SK-N-SH (cell line): ENCODE results near the gene SNTG2. TPM values are rescaled to one million over a fixed set of nuclear protein-coding genes. Genes with fewer than 3 reads are reported as not detected.

Source experiments
- CTCF ChIA-PET: fragments of 300-600, 350-600 bp; formaldehyde crosslinking; extraction: SDS; loops from one replicate; lab custom pipeline; 2021; lab: Yijun Ruan, JAX
- POLR2A ChIA-PET: fragments of 350-600 bp; sonication (Branson Sonifier 250); formaldehyde crosslinking; extraction: SDS; loops from one replicate; lab custom pipeline; 2020; ENCODE audit warnings: antibody characterized with exemption, inconsistent platforms; lab: Yijun Ruan, JAX
- DNase-seq: peaks from one replicate; pipeline ENCODE4 v3.0.0; 2012
- H2AFZ ChIP-seq: fragments of 200-600 bp; sonication (generic); 2 replicates; pipeline ENCODE4 v1.8.1; 2016; ENCODE audit warnings: antibody characterized with exemption, mild to moderate bottlenecking, low read depth
- H3F3A ChIP-seq: fragments of 200-600 bp; sonication (generic); replicated peaks from 2 replicates; pipeline ENCODE3; 2016; ENCODE audit warnings: antibody characterized with exemption, mild to moderate bottlenecking; ENCODE audit not compliant: insufficient read depth
- H3K27ac ChIP-seq, 2 experiments: fragments of 200-500 bp in 1 of 2; fragments of 200-600 bp in 1 of 2; sonication (Bioruptor generic) in 1 of 2; sonication (generic), shearing (Covaris generic) in 1 of 2; 2 replicates each; pipeline versions ENCODE4 v1.5.1 to v1.6.1; 2014 to 2016; ENCODE audit warnings: low read depth in 2 of 2, inconsistent platforms in 1 of 2, low read length in 1 of 2, mild to moderate bottlenecking in 1 of 2, mixed read lengths in 1 of 2
- H3K27me3 ChIP-seq: fragments of 200-600 bp; sonication (generic), shearing (Covaris generic); 2 replicates; pipeline ENCODE4 v1.6.1; 2016; ENCODE audit warnings: mixed run types; ENCODE audit not compliant: insufficient read depth
- H3K36me3 ChIP-seq, 2 experiments: fragments of 200-500 bp in 1 of 2; fragments of 200-600 bp in 1 of 2; sonication (Bioruptor generic) in 1 of 2; sonication (generic) in 1 of 2; replicated peaks in 1 of 2; 2 replicates each; pipeline versions ENCODE3 to v1.5.1; 2014 to 2016; ENCODE audit warnings: low read length in 1 of 2, mild to moderate bottlenecking in 1 of 2; ENCODE audit not compliant: insufficient read depth in 2 of 2, control insufficient read depth in 1 of 2
- H3K4me1 ChIP-seq, 2 experiments: fragments of 200-500 bp in 1 of 2; fragments of 200-600 bp in 1 of 2; sonication (Bioruptor generic) in 1 of 2; sonication (generic), shearing (Covaris generic) in 1 of 2; 2 replicates each; pipeline versions ENCODE4 v1.5.1 to v1.6.1; 2014 to 2016; ENCODE audit warnings: low read depth in 1 of 2, low read length in 1 of 2, mixed run types in 1 of 2; ENCODE audit not compliant: insufficient read depth in 2 of 2, control insufficient read depth in 1 of 2
- H3K4me2 ChIP-seq: fragments of 200-600 bp; sonication (generic), shearing (Covaris generic); 2 replicates; pipeline ENCODE4 v1.6.1; 2017; ENCODE audit warnings: mixed run types
- H3K4me3 ChIP-seq, 2 experiments: fragments of 200-500 bp in 1 of 2; fragments of 200-600 bp in 1 of 2; sonication (Bioruptor generic) in 1 of 2; sonication (generic), shearing (Covaris generic) in 1 of 2; 2 replicates each; pipeline versions ENCODE4 v1.5.1 to v1.8.1; 2014 to 2016; ENCODE audit warnings: low read depth in 2 of 2, inconsistent platforms in 1 of 2, low read length in 1 of 2, mild to moderate bottlenecking in 1 of 2, mixed read lengths in 1 of 2, moderate library complexity in 1 of 2
- H3K79me2 ChIP-seq: fragments of 200-600 bp; sonication (generic); 2 replicates; pipeline ENCODE4 v1.8.1; 2017; ENCODE audit warnings: mild to moderate bottlenecking; ENCODE audit not compliant: insufficient read depth
- H3K9ac ChIP-seq: fragments of 200-600 bp; sonication (generic); 2 replicates; pipeline ENCODE4 v1.6.1; 2017; ENCODE audit warnings: mixed run types
- H3K9me2 ChIP-seq: fragments of 200-600 bp; sonication (generic); 2 replicates; pipeline ENCODE4 v1.6.1; 2017; ENCODE audit warnings: mixed run types
- H3K9me3 ChIP-seq: fragments of 200-600 bp; sonication (generic); 2 replicates; pipeline ENCODE4 v1.6.1; 2017; ENCODE audit warnings: mixed run types, mild to moderate bottlenecking, moderate library complexity
- H4K20me1 ChIP-seq: fragments of 200-600 bp; sonication (generic); 2 replicates; pipeline ENCODE4 v1.6.1; 2017; ENCODE audit warnings: mild to moderate bottlenecking, mixed run types; ENCODE audit not compliant: insufficient read depth
- CHD2 ChIP-seq: fragments of 150-350 bp; IDR thresholded peaks from 2 replicates; pipeline ENCODE4 v1.6.1; 2018; ENCODE audit warnings: low read length; ENCODE audit not compliant: partially characterized antibody
- EP300 ChIP-seq, 2 experiments: IDR thresholded peaks; 2 replicates each; pipeline versions ENCODE4 v1.4.0 to v1.6.1; 2012; ENCODE audit warnings: borderline replicate concordance in 1 of 2, low read depth in 1 of 2, low read length in 1 of 2
- FOXM1 ChIP-seq: IDR thresholded peaks from 2 replicates; pipeline ENCODE4 v1.4.0; 2012; ENCODE audit warnings: low read depth, mild to moderate bottlenecking
- GABPA ChIP-seq: IDR thresholded peaks from 2 replicates; pipeline ENCODE4 v1.4.0; 2012; ENCODE audit warnings: low read depth, mild to moderate bottlenecking
- GATA2 ChIP-seq: sonication (generic); formaldehyde crosslinking; IDR thresholded peaks from 2 replicates; pipeline ENCODE4 v1.5.0; 2020; ENCODE audit warnings: mild to moderate bottlenecking, missing genetic modification reagents
- MXI1 ChIP-seq: IDR thresholded peaks from 2 replicates; pipeline ENCODE4 v1.6.1; 2012; ENCODE audit warnings: mild to moderate bottlenecking, low read depth, low read length, improper control_type of control experiment
- NRF1 ChIP-seq: IDR thresholded peaks from 2 replicates; pipeline ENCODE4 v1.6.1; 2012; ENCODE audit warnings: low read depth, mild to moderate bottlenecking, low read length
- RCOR1 ChIP-seq: fragments of 150-350 bp; IDR thresholded peaks from 2 replicates; pipeline ENCODE4 v1.6.1; 2017; ENCODE audit warnings: antibody characterized with exemption, low read length
- RFX5 ChIP-seq: IDR thresholded peaks from 2 replicates; pipeline ENCODE4 v1.6.1; 2012; ENCODE audit warnings: mild to moderate bottlenecking, improper control_type of control experiment, low read length
- SIN3A ChIP-seq: IDR thresholded peaks from 2 replicates; pipeline ENCODE4 v1.6.1; 2012; ENCODE audit warnings: low read depth, mild to moderate bottlenecking, low read length, moderate library complexity, borderline replicate concordance
- SMC3 ChIP-seq: IDR thresholded peaks from 2 replicates; pipeline ENCODE4 v1.6.1; 2012; ENCODE audit warnings: low read depth, low read length, improper control_type of control experiment
- WGBS: methylation state at CpG from one replicate; pipeline ENCODE4 v1.1.6; 2017; ENCODE audit warnings: low lambda C conversion rate; 5-methylcytosine and 5-hydroxymethylcytosine counted together
- polyA plus RNA-seq, 3 experiments: library from polyadenylated mRNA; depleted of rRNA; stranded (reverse); fragments of >200 nt; gene quantifications; 2 replicates each; pipeline ENCODE4 v1.2.3, GENCODE V29; 2012
- TF ChIP-seq, protein P1 (sequence below): fragments of 150-350 bp; IDR thresholded peaks from 2 replicates; pipeline ENCODE4 v1.6.1; 2017; ENCODE audit warnings: antibody characterized with exemption, low read length, low read depth, borderline replicate concordance
- TF ChIP-seq, protein P2 (sequence below): IDR thresholded peaks from 2 replicates; pipeline ENCODE4 v1.4.0; 2012; ENCODE audit warnings: low read depth
- TF ChIP-seq, protein P3 (sequence below): IDR thresholded peaks from 2 replicates; pipeline ENCODE4 v1.4.0; 2012; ENCODE audit warnings: low read depth, borderline replicate concordance
- TF ChIP-seq, protein P4 (sequence below): IDR thresholded peaks from 2 replicates; pipeline ENCODE4 v1.6.1; 2012; ENCODE audit warnings: mild to moderate bottlenecking, low read depth, low read length, moderate library complexity

SNTG2 gene
- polyA plus RNA-seq, 1 of the 3 experiments (the other 2 are of a cell fraction): not detected

DNA sequence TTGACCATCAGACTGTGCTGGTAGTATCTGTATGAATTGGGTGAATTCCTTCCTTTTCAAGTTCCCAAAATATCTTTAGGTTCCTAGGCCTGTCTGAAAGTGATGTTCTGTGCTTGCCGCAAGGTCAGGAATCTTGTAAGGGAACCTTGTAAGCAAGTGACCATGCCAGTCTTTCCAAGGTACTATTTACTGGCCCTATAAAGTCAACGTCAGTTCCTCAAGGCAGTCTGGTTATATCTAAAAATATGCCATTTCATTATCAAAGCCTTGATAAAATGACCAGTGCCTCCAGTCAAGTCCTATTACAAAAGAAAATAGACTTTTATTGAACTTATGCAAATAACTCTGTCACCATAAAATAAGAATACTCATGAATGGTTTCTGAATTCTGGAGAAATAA lies 374.2 kb downstream of the SNTG2 start:
- 60% methylated on average over 2 of the region's 2 CpGs for WGBS
- peaks cover 5% of the 10 kb centered on the region; the same call in 1 of the 2 replicates for H3K9me3 ChIP-seq
- no peaks in the 10 kb centered on the region for H4K20me1 ChIP-seq
- no peaks in the 10 kb centered on the region for H3K36me3 ChIP-seq
- H3K27me3 ChIP-seq: no peaks in the 10 kb centered on the region
- no peak for DNase-seq
- TF ChIP-seq, protein P1, sequence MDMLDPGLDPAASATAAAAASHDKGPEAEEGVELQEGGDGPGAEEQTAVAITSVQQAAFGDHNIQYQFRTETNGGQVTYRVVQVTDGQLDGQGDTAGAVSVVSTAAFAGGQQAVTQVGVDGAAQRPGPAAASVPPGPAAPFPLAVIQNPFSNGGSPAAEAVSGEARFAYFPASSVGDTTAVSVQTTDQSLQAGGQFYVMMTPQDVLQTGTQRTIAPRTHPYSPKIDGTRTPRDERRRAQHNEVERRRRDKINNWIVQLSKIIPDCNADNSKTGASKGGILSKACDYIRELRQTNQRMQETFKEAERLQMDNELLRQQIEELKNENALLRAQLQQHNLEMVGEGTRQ: no peak
- TF ChIP-seq, protein P2, sequence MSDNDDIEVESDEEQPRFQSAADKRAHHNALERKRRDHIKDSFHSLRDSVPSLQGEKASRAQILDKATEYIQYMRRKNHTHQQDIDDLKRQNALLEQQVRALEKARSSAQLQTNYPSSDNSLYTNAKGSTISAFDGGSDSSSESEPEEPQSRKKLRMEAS: no peak
- no peak for TF ChIP-seq GABPA
- TF ChIP-seq, protein P3, sequence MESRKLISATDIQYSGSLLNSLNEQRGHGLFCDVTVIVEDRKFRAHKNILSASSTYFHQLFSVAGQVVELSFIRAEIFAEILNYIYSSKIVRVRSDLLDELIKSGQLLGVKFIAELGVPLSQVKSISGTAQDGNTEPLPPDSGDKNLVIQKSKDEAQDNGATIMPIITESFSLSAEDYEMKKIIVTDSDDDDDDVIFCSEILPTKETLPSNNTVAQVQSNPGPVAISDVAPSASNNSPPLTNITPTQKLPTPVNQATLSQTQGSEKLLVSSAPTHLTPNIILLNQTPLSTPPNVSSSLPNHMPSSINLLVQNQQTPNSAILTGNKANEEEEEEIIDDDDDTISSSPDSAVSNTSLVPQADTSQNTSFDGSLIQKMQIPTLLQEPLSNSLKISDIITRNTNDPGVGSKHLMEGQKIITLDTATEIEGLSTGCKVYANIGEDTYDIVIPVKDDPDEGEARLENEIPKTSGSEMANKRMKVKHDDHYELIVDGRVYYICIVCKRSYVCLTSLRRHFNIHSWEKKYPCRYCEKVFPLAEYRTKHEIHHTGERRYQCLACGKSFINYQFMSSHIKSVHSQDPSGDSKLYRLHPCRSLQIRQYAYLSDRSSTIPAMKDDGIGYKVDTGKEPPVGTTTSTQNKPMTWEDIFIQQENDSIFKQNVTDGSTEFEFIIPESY: no peak
- TF ChIP-seq FOXM1: no peak
- TF ChIP-seq, protein P4, sequence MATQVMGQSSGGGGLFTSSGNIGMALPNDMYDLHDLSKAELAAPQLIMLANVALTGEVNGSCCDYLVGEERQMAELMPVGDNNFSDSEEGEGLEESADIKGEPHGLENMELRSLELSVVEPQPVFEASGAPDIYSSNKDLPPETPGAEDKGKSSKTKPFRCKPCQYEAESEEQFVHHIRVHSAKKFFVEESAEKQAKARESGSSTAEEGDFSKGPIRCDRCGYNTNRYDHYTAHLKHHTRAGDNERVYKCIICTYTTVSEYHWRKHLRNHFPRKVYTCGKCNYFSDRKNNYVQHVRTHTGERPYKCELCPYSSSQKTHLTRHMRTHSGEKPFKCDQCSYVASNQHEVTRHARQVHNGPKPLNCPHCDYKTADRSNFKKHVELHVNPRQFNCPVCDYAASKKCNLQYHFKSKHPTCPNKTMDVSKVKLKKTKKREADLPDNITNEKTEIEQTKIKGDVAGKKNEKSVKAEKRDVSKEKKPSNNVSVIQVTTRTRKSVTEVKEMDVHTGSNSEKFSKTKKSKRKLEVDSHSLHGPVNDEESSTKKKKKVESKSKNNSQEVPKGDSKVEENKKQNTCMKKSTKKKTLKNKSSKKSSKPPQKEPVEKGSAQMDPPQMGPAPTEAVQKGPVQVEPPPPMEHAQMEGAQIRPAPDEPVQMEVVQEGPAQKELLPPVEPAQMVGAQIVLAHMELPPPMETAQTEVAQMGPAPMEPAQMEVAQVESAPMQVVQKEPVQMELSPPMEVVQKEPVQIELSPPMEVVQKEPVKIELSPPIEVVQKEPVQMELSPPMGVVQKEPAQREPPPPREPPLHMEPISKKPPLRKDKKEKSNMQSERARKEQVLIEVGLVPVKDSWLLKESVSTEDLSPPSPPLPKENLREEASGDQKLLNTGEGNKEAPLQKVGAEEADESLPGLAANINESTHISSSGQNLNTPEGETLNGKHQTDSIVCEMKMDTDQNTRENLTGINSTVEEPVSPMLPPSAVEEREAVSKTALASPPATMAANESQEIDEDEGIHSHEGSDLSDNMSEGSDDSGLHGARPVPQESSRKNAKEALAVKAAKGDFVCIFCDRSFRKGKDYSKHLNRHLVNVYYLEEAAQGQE: no peak
- ChIA-PET POLR2A (no interaction called here), CTCF (no interaction called here)
- H2AFZ ChIP-seq: no peak overlapping the region
- H3K9me2 ChIP-seq: no peaks in the 10 kb centered on the region
- H3F3A ChIP-seq: no peaks in the 10 kb centered on the region
- no peak overlapping the region for H3K9ac ChIP-seq
- no peaks in the 10 kb centered on the region for H3K4me1 ChIP-seq
- no peak overlapping the region for H3K27ac ChIP-seq
- H3K79me2 ChIP-seq: no peaks in the 10 kb centered on the region
- no peak overlapping the region for H3K4me2 ChIP-seq
- H3K4me3 ChIP-seq: no peak overlapping the region

DNA sequence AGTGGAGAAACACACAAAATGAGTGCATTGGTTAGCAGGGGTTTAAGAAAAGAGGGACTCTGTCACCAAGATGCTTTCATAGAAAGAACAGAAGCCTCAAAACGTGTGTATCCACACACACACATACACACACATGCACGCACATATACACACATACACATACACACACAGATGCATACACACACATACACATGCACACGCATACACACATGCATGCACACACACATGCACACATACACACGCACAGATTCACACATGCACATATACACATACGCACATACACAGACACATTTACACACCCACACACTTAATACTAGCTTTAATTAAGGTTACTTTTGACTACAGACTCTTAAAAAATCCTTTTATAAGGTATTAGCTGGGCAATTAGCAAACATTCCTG lies 378.0 kb downstream of the SNTG2 start:
- Histone ChIP-seq H3K9me3 (peaks cover 7% of the 10 kb centered on the region), H3K4me2 (no peak overlapping the region), H3K36me3 (no peaks in the 10 kb centered on the region), H3K4me1 (no peaks in the 10 kb centered on the region), H4K20me1 (no peaks in the 10 kb centered on the region), H3K27me3 (no peaks in the 10 kb centered on the region), H2AFZ (no peak overlapping the region), H3K4me3 (no peak overlapping the region), H3F3A (no peaks in the 10 kb centered on the region), H3K79me2 (no peaks in the 10 kb centered on the region), H3K9ac (no peak overlapping the region), H3K27ac (no peak overlapping the region), H3K9me2 (no peaks in the 10 kb centered on the region)
- ChIA-PET POLR2A (no interaction called here), CTCF (interaction anchor here (0.6 to 1.8 kb wide), 3 partner anchors 9 to 441 kb away, joined by 3 to 6 read pairs (median 5); no protein-coding TSS in a partner anchor)
- no peak for DNase-seq
- TF ChIP-seq EP300 (IDR thresholded peaks at IDR 0.05; ENCODE audit: borderline replicate concordance in 1 of 2, low read depth in 1 of 2, low read length in 1 of 2): no peak
- TF ChIP-seq SIN3A: no peak
- no peak for TF ChIP-seq RCOR1
- TF ChIP-seq GATA2 (CRISPR knock-in tag): no peak
- no peak for TF ChIP-seq RFX5
- TF ChIP-seq NRF1: no peak
- TF ChIP-seq MXI1: no peak
- TF ChIP-seq CHD2: no peak
- TF ChIP-seq SMC3: no peak
- WGBS: 42% methylated on average over 5 of the region's 5 CpGs
